T-helper 1 cell treated with Interleukin-12 subunit alpha and Interleukin-12 subunit beta and Interleukin-4 antibody, amounts not matched to agents 30 μg/mL and 1 μg/mL, for 36 hours (primary cell): ENCODE measurements around the gene GLCCI1.
A peak's percentile ranks its signal among the peaks of the same experiment; 100 is the strongest.
"Not testable (repeated sequence)": the region's sequence is repeated elsewhere in the genome, so short reads cannot be mapped to it uniquely, and the experiment has no call there.

ENCODE experiments used
- H3K27ac Mint-ChIP-seq: one replicate; pipeline ENCODE4 v1.8.0; 2021; ENCODE audit warnings: mild to moderate bottlenecking, mixed read lengths
- H3K27me3 Mint-ChIP-seq: one replicate; pipeline ENCODE4 v1.8.0; 2021; ENCODE audit warnings: low read depth, mixed read lengths
- H3K36me3 Mint-ChIP-seq: one replicate; pipeline ENCODE4 v1.8.0; 2021; ENCODE audit warnings: low read depth, mixed read lengths
- H3K4me1 Mint-ChIP-seq: one replicate; pipeline ENCODE4 v1.8.0; 2021; ENCODE audit warnings: low read depth, mixed read lengths
- H3K4me3 Mint-ChIP-seq: one replicate; pipeline ENCODE4 v1.8.0; 2021; ENCODE audit warnings: mild to moderate bottlenecking, moderate library complexity, mixed read lengths
- H3K9me3 Mint-ChIP-seq: one replicate; pipeline ENCODE4 v1.8.0; 2021; ENCODE audit warnings: mixed read lengths

GLCCI1 gene

GRCh38 chr7:7989616-7990440 is 21.2 kb downstream of the GLCCI1 start:
- H3K27me3 Mint-ChIP-seq: no peaks in the 10 kb centered on the region
- peak overlapping the region; percentile 64 for H3K27ac Mint-ChIP-seq
- H3K4me1 Mint-ChIP-seq: peaks cover 13% of the 10 kb centered on the region
- H3K4me3 Mint-ChIP-seq: peak overlapping the region; percentile 74
- peaks cover 17% of the 10 kb centered on the region for H3K36me3 Mint-ChIP-seq
- peaks cover 24% of the 10 kb centered on the region for H3K9me3 Mint-ChIP-seq

- Mint-ChIP-seq H3K9me3 (peaks cover 25% of the 10 kb centered on the region), H3K27ac (no peak overlapping the region), H3K27me3 (no peaks in the 10 kb centered on the region), H3K4me1 (peaks cover 13% of the 10 kb centered on the region), H3K4me3 (no peak overlapping the region), H3K36me3 (peaks cover 19% of the 10 kb centered on the region)
These were observed 21.8 kb downstream of the GLCCI1 start for GRCh38 chr7:7990441-7990761.

DNA sequence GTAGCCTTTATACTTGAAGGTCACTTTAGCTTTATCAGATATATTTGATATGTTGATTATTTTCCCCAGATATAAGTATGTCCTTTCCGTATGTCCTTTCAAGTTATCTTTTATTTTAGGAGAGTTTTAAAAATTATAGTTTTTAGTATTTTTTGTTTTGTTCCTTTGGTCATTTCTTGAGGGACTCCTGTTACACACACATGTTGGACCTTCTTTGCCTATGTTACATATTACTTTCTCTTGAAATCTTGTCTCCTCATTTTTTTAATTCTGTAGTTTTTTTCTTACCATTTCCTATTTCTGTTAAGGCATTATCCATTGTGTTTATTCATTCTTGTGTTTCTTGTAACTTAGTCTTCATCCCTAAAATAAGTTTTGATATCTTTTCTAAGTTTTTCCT is 23.9 kb downstream of the GLCCI1 start:
- Mint-ChIP-seq H3K36me3 (peaks cover 22% of the 10 kb centered on the region), H3K9me3 (peaks cover 25% of the 10 kb centered on the region), H3K4me1 (peaks cover 11% of the 10 kb centered on the region), H3K27ac (no peak overlapping the region), H3K27me3 (no peaks in the 10 kb centered on the region), H3K4me3 (no peak overlapping the region)

- not testable (repeated sequence) for H3K27me3 Mint-ChIP-seq, H3K4me1 Mint-ChIP-seq, H3K4me3 Mint-ChIP-seq, H3K27ac Mint-ChIP-seq
- H3K9me3 Mint-ChIP-seq: peaks cover 25% of the 10 kb centered on the region
- H3K36me3 Mint-ChIP-seq: peaks cover 20% of the 10 kb centered on the region
These were observed 26.8 kb downstream of the GLCCI1 start for GRCh38 chr7:7995348-7995747.

GRCh38 chr7:7996568-7996967 is 28.0 kb downstream of the GLCCI1 start:
- no peaks in the 10 kb centered on the region for H3K4me1 Mint-ChIP-seq

GRCh38 chr7:8000315-8000941 is 31.8 kb downstream of the GLCCI1 start:
- Mint-ChIP-seq H3K4me3 (no peak overlapping the region), H3K36me3 (peaks cover 23% of the 10 kb centered on the region), H3K27me3 (no peaks in the 10 kb centered on the region), H3K27ac (no peak overlapping the region), H3K9me3 (peaks cover 13% of the 10 kb centered on the region), H3K4me1 (no peaks in the 10 kb centered on the region)

More at GRCh38 chr7:7996568-7996967, 28.0 kb downstream of the GLCCI1 start:
- Mint-ChIP-seq H3K4me3 (no peak overlapping the region), H3K9me3 (peaks cover 32% of the 10 kb centered on the region), H3K27me3 (no peaks in the 10 kb centered on the region), H3K27ac (no peak overlapping the region), H3K36me3 (peaks cover 19% of the 10 kb centered on the region)

- Mint-ChIP-seq H3K27ac (no peak overlapping the region), H3K4me3 (no peak overlapping the region), H3K27me3 (no peaks in the 10 kb centered on the region), H3K4me1 (no peaks in the 10 kb centered on the region), H3K36me3 (peaks cover 30% of the 10 kb centered on the region), H3K9me3 (peaks cover 13% of the 10 kb centered on the region)
These were observed 34.5 kb downstream of the GLCCI1 start for GRCh38 chr7:8003077-8003476.

- no peak overlapping the region for H3K4me3 Mint-ChIP-seq
- no peak overlapping the region for H3K27ac Mint-ChIP-seq
- peaks cover 13% of the 10 kb centered on the region for H3K9me3 Mint-ChIP-seq
- H3K36me3 Mint-ChIP-seq: peaks cover 32% of the 10 kb centered on the region
- H3K4me1 Mint-ChIP-seq: no peaks in the 10 kb centered on the region
- H3K27me3 Mint-ChIP-seq: no peaks in the 10 kb centered on the region
These were observed 36.7 kb downstream of the GLCCI1 start for GRCh38 chr7:8005279-8005678.

DNA sequence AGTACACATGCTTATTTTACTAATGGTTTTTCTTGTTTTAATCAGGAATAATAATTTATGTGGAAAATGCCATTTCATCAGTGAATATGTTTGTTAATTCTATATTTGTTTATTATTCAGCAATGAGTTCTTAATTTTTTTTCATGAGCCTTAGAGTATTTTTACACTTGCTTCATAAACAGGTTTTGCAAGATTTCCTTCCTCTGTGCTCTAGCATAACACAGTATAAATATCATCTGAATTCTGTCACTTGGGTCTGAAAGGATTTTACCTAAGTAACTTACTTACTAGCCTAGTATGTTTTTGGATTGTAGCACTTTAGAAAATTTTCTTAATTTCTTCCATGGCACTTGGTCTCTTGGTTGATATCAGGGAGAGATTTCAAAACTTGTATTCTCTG is 45.8 kb downstream of the GLCCI1 start:
- H3K27me3 Mint-ChIP-seq: no peaks in the 10 kb centered on the region
- H3K4me3 Mint-ChIP-seq: peak overlapping the region; percentile 31
- H3K36me3 Mint-ChIP-seq: peaks cover 8% of the 10 kb centered on the region
- peaks cover 11% of the 10 kb centered on the region for H3K4me1 Mint-ChIP-seq
- no peaks in the 10 kb centered on the region for H3K9me3 Mint-ChIP-seq
- peak overlapping the region; percentile 31 for H3K27ac Mint-ChIP-seq

DNA sequence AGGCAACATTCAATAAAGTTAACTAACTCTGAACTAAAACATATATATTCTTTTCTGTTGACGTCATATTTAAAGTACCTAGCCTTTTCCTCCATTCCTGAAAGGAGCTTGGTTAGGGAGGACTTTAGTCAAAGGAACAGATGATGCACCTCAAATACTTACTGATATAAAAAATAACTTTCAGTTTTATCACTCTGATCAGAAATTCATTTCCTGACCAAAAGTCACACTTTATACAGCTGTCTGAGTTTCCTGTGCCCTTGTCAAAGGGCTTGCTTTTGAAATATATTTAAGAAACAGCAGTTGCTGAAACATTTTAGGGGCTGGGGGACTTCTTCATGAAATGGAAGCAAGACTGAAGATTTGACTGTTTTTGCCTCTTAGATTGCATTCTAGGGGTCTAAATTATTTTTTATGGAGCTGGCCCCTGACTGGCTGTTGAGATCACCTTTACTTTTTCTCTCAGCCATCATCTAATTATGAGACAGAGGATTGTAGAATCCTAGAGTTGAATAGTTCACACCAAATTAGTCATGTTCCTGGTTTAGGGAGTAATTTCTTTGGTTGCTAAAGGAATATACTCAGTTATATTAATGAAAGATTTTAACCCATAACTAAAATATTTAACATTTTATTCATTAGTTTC is 46.6 kb downstream of the GLCCI1 start:
- Mint-ChIP-seq H3K36me3 (peaks cover 8% of the 10 kb centered on the region), H3K4me3 (no peak overlapping the region), H3K9me3 (no peaks in the 10 kb centered on the region), H3K27me3 (no peaks in the 10 kb centered on the region), H3K27ac (no peak overlapping the region), H3K4me1 (peaks cover 11% of the 10 kb centered on the region)

- Mint-ChIP-seq H3K4me1 (peaks cover 11% of the 10 kb centered on the region), H3K4me3 (no peak overlapping the region), H3K27ac (no peak overlapping the region), H3K9me3 (no peaks in the 10 kb centered on the region), H3K27me3 (no peaks in the 10 kb centered on the region), H3K36me3 (peaks cover 8% of the 10 kb centered on the region)
These were observed 47.1 kb downstream of the GLCCI1 start for GRCh38 chr7:8015746-8016120.

DNA sequence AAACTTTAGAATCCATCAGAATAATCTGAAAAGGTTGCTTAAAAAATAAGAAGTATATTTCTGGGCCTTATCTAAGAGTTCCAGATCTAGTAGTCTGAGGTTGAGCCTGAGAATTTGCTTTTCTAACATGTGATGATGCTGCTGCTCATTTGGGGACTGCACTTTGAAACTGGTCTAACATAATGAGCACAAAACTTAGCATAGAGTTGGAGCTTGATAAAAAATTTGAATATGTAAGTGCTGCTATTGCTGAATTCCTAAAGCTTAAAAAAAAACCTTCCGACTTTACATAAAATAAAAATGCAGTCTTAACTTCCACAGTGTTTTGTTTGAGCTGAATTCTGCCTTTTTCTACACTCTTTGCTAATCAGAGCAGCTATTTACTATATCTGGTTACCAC is 48.8 kb downstream of the GLCCI1 start:
- peaks cover 11% of the 10 kb centered on the region for H3K4me1 Mint-ChIP-seq
- H3K27me3 Mint-ChIP-seq: no peaks in the 10 kb centered on the region
- no peaks in the 10 kb centered on the region for H3K9me3 Mint-ChIP-seq
- peaks cover 8% of the 10 kb centered on the region for H3K36me3 Mint-ChIP-seq
- no peak overlapping the region for H3K27ac Mint-ChIP-seq
- no peak overlapping the region for H3K4me3 Mint-ChIP-seq

- peaks cover 14% of the 10 kb centered on the region for H3K36me3 Mint-ChIP-seq
- H3K27ac Mint-ChIP-seq: no peak overlapping the region
- peaks cover 11% of the 10 kb centered on the region for H3K4me1 Mint-ChIP-seq
- H3K27me3 Mint-ChIP-seq: no peaks in the 10 kb centered on the region
- H3K9me3 Mint-ChIP-seq: no peaks in the 10 kb centered on the region
- H3K4me3 Mint-ChIP-seq: no peak overlapping the region
These were observed 50.4 kb downstream of the GLCCI1 start for GRCh38 chr7:8018961-8019360.

- H3K36me3 Mint-ChIP-seq: peaks cover 46% of the 10 kb centered on the region
- H3K4me1 Mint-ChIP-seq: no peaks in the 10 kb centered on the region
- no peak overlapping the region for H3K4me3 Mint-ChIP-seq
- H3K27ac Mint-ChIP-seq: no peak overlapping the region
- H3K27me3 Mint-ChIP-seq: no peaks in the 10 kb centered on the region
- peaks cover 35% of the 10 kb centered on the region for H3K9me3 Mint-ChIP-seq
These were observed 54.0 kb downstream of the GLCCI1 start for GRCh38 chr7:8022628-8023027.

DNA sequence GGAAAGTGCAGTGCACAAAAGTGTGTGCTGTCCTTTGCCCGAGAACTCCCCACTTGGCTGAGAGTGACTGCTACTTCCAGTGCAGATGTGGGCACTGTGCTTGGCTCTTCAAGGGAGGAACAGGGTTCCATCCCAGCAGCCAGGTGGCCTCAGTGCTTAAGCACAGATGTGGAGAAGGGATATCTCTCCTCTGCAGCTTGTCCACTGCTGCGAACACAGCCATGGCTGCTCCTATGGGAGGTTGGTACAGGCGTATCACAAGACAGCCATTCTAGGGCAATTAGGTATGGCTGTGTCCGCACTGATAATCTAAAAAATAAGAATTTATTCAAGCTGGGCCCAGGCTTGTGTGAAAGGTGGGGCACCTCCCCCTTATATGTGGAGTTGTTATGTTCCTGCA is 66.6 kb downstream of the GLCCI1 start:
- Mint-ChIP-seq H3K27me3 (no peaks in the 10 kb centered on the region), H3K9me3 (peaks cover 18% of the 10 kb centered on the region), H3K4me3 (no peak overlapping the region), H3K36me3 (peaks cover 37% of the 10 kb centered on the region), H3K4me1 (peaks cover 15% of the 10 kb centered on the region), H3K27ac (no peak overlapping the region)
